ENCODE measurements around the gene SYT3.

- no peak for TF ChIP-seq CTCF (IDR thresholded peaks at IDR 0.05)
- no peak for TF ChIP-seq POLR2A (IDR thresholded peaks at IDR 0.05)
These were observed 7.4 kb downstream of the SYT3 start for GRCh38 chr19:50632151-50632835.
